ENCODE measurements around the gene NPDC1. TPM values are rescaled to one million over a fixed set of nuclear protein-coding genes. Genes with fewer than 3 reads are reported as not detected.

The NPDC1 gene
- total and polyA plus RNA-seq, 12 donors = 5.1 to 311 (median 43.3) TPM

GRCh38 chr9:137040568-137040967, 5.4 kb downstream of the NPDC1 start:
- intact Hi-C loops (cut with DNase I) = no loop called here
- no peak for DNase-seq
- H3K4me3 ChIP-seq = no peak overlapping the region
- H3K4me1 ChIP-seq (replicated peaks in 1 of 2) = peaks cover 0 to 8% of the 10 kb centered on the region in 2 donors
- 65 to 89% (median 73%) methylated on average over 15 to 23 of the region's 23 CpGs for WGBS, 4 donors
- H3K9me3 ChIP-seq (replicated peaks in 1 of 3) = no peaks in the 10 kb centered on the region
- peaks cover 0 to 7% of the 10 kb centered on the region in 2 donors for H3K36me3 ChIP-seq (replicated peaks in 1 of 2)
- no peak for TF ChIP-seq CTCF (IDR thresholded peaks at IDR 0.05)
- no peak for TF ChIP-seq POLR2A (IDR thresholded peaks at IDR 0.05)
- peaks cover 13% of the 10 kb centered on the region for H3K27me3 ChIP-seq
- H3K27ac ChIP-seq = peak overlapping the region in 2 of 5 donors; percentile 27 to 41

GRCh38 chr9:137039611-137040366, 6.2 kb downstream of the NPDC1 start:
- WGBS, 4 donors = 87 to 96% (median 90%) methylated on average over 11 to 32 of the region's 32 CpGs
- TF ChIP-seq CTCF (IDR thresholded peaks at IDR 0.05) (no peak), POLR2A (IDR thresholded peaks at IDR 0.05) (no peak)
- peaks cover 13% of the 10 kb centered on the region for H3K27me3 ChIP-seq
- H3K9me3 ChIP-seq (replicated peaks in 1 of 3) = no peaks in the 10 kb centered on the region
- H3K4me1 ChIP-seq (replicated peaks in 1 of 2) = peaks cover 0 to 4% of the 10 kb centered on the region in 2 donors
- intact Hi-C loops (cut with DNase I) = loop anchor here in 1 of 2 donors (5.0 kb wide), 1 partner anchor 252 kb away; no protein-coding TSS in a partner anchor
- no peak overlapping the region for H3K27ac ChIP-seq
- peaks cover 0 to 7% of the 10 kb centered on the region in 2 donors for H3K36me3 ChIP-seq (replicated peaks in 1 of 2)
- no peak for DNase-seq
- no peak overlapping the region for H3K4me3 ChIP-seq

GRCh38 chr9:137038916-137039315, 7.1 kb downstream of the NPDC1 start:
- peaks cover 0 to 7% of the 10 kb centered on the region in 2 donors for H3K36me3 ChIP-seq (replicated peaks in 1 of 2)
- WGBS, 4 donors = 78 to 84% (median 83%) methylated on average over 5 to 9 of the region's 9 CpGs
- TF ChIP-seq POLR2A (IDR thresholded peaks at IDR 0.05) (no peak), CTCF (IDR thresholded peaks at IDR 0.05) (no peak)
- intact Hi-C loops (cut with DNase I) = loop anchor here in 1 of 2 donors (5.0 kb wide), 1 partner anchor 252 kb away; no protein-coding TSS in a partner anchor
- peaks cover 0 to 8% of the 10 kb centered on the region in 2 donors for H3K4me1 ChIP-seq (replicated peaks in 1 of 2)
- H3K9me3 ChIP-seq (replicated peaks in 1 of 3) = no peaks in the 10 kb centered on the region
- H3K4me3 ChIP-seq = no peak overlapping the region
- no peak overlapping the region for H3K27ac ChIP-seq
- peaks cover 5% of the 10 kb centered on the region for H3K27me3 ChIP-seq
- no peak for DNase-seq

GRCh38 chr9:137037483-137037882, 8.5 kb downstream of the NPDC1 start:
- TF ChIP-seq POLR2A (IDR thresholded peaks at IDR 0.05) (no peak), CTCF (IDR thresholded peaks at IDR 0.05) (no peak)
- Histone ChIP-seq H3K27me3 (no peaks in the 10 kb centered on the region), H3K4me1 (replicated peaks in 1 of 2) (peaks cover 0 to 8% of the 10 kb centered on the region in 2 donors), H3K4me3 (no peak overlapping the region), H3K36me3 (replicated peaks in 1 of 2) (peaks cover 0 to 7% of the 10 kb centered on the region in 2 donors), H3K9me3 (replicated peaks in 1 of 3) (no peaks in the 10 kb centered on the region), H3K27ac (no peak overlapping the region)
- DNase-seq = no peak
- 84 to 91% (median 86%) methylated on average over 10 of the region's 10 CpGs for WGBS, 4 donors
- intact Hi-C loops (cut with DNase I) = loop anchor here in 1 of 2 donors (5.0 kb wide), 1 partner anchor 250 kb away; no protein-coding TSS in a partner anchor
